ENCODE measurements around the gene RCBTB2. TPM values are rescaled to one million over a fixed set of nuclear protein-coding genes. Genes with fewer than 3 reads are reported as not detected.
A peak's percentile ranks its signal among the peaks of the same experiment; 100 is the strongest.

Gene RCBTB2
- total RNA-seq, 1 donor = 10.5 TPM

GRCh38 chr13:48536621-48537250, 3.9 kb upstream of the RCBTB2 start:
- TF ChIP-seq CTCF (IDR thresholded peaks at IDR 0.05; ENCODE audit: extremely low read depth, low read depth, low read length) = no peak
- H3K4me1 ChIP-seq (ENCODE audit: insufficient read depth, low read length) = peaks cover 6% of the 10 kb centered on the region
- no peak overlapping the region for H3K4me2 ChIP-seq (ENCODE audit: insufficient read depth, low read length)
- H4K20me1 ChIP-seq (ENCODE audit: insufficient read depth, low read length) = no peaks in the 10 kb centered on the region
- H3K4me3 ChIP-seq (ENCODE audit: insufficient read depth, low read length) = no peak overlapping the region
- no peaks in the 10 kb centered on the region for H3K27me3 ChIP-seq (ENCODE audit: insufficient read depth, low read length)
- no peaks in the 10 kb centered on the region for H3K36me3 ChIP-seq (ENCODE audit: insufficient read depth, low read length)
- DNase-seq (ENCODE audit: insufficient read length, low spot score, missing footprints) = no peak
- H2AFZ ChIP-seq (ENCODE audit: low read length) = no peak overlapping the region
- no peak overlapping the region for H3K27ac ChIP-seq (ENCODE audit: low read depth, low read length)
- H3K79me2 ChIP-seq (ENCODE audit: insufficient read depth, low read length) = no peaks in the 10 kb centered on the region
- no peaks in the 10 kb centered on the region for H3K9me3 ChIP-seq (ENCODE audit: low read depth, low read length)

GRCh38 chr13:48535766-48536165, 2.9 kb upstream of the RCBTB2 start:
- H3K36me3 ChIP-seq (ENCODE audit: insufficient read depth, low read length) = no peaks in the 10 kb centered on the region
- H4K20me1 ChIP-seq (ENCODE audit: insufficient read depth, low read length) = no peaks in the 10 kb centered on the region
- H3K9me3 ChIP-seq (ENCODE audit: low read depth, low read length) = no peaks in the 10 kb centered on the region
- TF ChIP-seq CTCF (IDR thresholded peaks at IDR 0.05; ENCODE audit: extremely low read depth, low read depth, low read length) = no peak
- no peak overlapping the region for H3K4me3 ChIP-seq (ENCODE audit: insufficient read depth, low read length)
- H3K27ac ChIP-seq (ENCODE audit: low read depth, low read length) = no peak overlapping the region
- no peak overlapping the region for H3K4me2 ChIP-seq (ENCODE audit: insufficient read depth, low read length)
- peaks cover 4% of the 10 kb centered on the region for H3K79me2 ChIP-seq (ENCODE audit: insufficient read depth, low read length)
- DNase-seq (ENCODE audit: insufficient read length, low spot score, missing footprints) = no peak
- H2AFZ ChIP-seq (ENCODE audit: low read length) = no peak overlapping the region
- peaks cover 10% of the 10 kb centered on the region for H3K4me1 ChIP-seq (ENCODE audit: insufficient read depth, low read length)
- no peaks in the 10 kb centered on the region for H3K27me3 ChIP-seq (ENCODE audit: insufficient read depth, low read length)

- no peaks in the 10 kb centered on the region for H3K27me3 ChIP-seq (ENCODE audit: insufficient read depth, low read length)
- H3K4me2 ChIP-seq (ENCODE audit: insufficient read depth, low read length) = no peak overlapping the region
- no peak for TF ChIP-seq CTCF (IDR thresholded peaks at IDR 0.05; ENCODE audit: extremely low read depth, low read depth, low read length)
- H3K36me3 ChIP-seq (ENCODE audit: insufficient read depth, low read length) = no peaks in the 10 kb centered on the region
- peaks cover 10% of the 10 kb centered on the region for H3K4me1 ChIP-seq (ENCODE audit: insufficient read depth, low read length)
- H3K9me3 ChIP-seq (ENCODE audit: low read depth, low read length) = no peaks in the 10 kb centered on the region
- no peak for DNase-seq (ENCODE audit: insufficient read length, low spot score, missing footprints)
- H3K79me2 ChIP-seq (ENCODE audit: insufficient read depth, low read length) = peaks cover 8% of the 10 kb centered on the region
- H4K20me1 ChIP-seq (ENCODE audit: insufficient read depth, low read length) = no peaks in the 10 kb centered on the region
- H3K27ac ChIP-seq (ENCODE audit: low read depth, low read length) = no peak overlapping the region
- H2AFZ ChIP-seq (ENCODE audit: low read length) = no peak overlapping the region
- no peak overlapping the region for H3K4me3 ChIP-seq (ENCODE audit: insufficient read depth, low read length)
These were observed 2.1 kb upstream of the RCBTB2 start for GRCh38 chr13:48534911-48535501.

GRCh38 chr13:48533961-48534600, 1.2 kb upstream of the RCBTB2 start:
- H3K4me2 ChIP-seq (ENCODE audit: insufficient read depth, low read length) = peak overlapping the region; percentile 95
- peaks cover 8% of the 10 kb centered on the region for H3K79me2 ChIP-seq (ENCODE audit: insufficient read depth, low read length)
- H2AFZ ChIP-seq (ENCODE audit: low read length) = peak overlapping the region; percentile 89
- H3K27me3 ChIP-seq (ENCODE audit: insufficient read depth, low read length) = no peaks in the 10 kb centered on the region
- no peaks in the 10 kb centered on the region for H4K20me1 ChIP-seq (ENCODE audit: insufficient read depth, low read length)
- TF ChIP-seq CTCF (IDR thresholded peaks at IDR 0.05; ENCODE audit: extremely low read depth, low read depth, low read length) = no peak
- no peak overlapping the region for H3K4me3 ChIP-seq (ENCODE audit: insufficient read depth, low read length)
- DNase-seq (ENCODE audit: insufficient read length, low spot score, missing footprints) = no peak
- H3K27ac ChIP-seq (ENCODE audit: low read depth, low read length) = no peak overlapping the region
- H3K4me1 ChIP-seq (ENCODE audit: insufficient read depth, low read length) = peaks cover 10% of the 10 kb centered on the region
- H3K9me3 ChIP-seq (ENCODE audit: low read depth, low read length) = no peaks in the 10 kb centered on the region
- no peaks in the 10 kb centered on the region for H3K36me3 ChIP-seq (ENCODE audit: insufficient read depth, low read length)

Data from osteoblast (primary cell).